Breast epithelium (tissue), 3 donors: ENCODE measurements around the gene ABHD8.

Source experiments
- POLR2A ChIP-seq: fragments of 450-650 bp; IDR thresholded peaks from one replicate; pipeline ENCODE4 v1.6.1; 2016; ENCODE audit warnings: antibody characterized with exemption, mild to moderate bottlenecking, moderate library complexity
- TF ChIP-seq, protein P1 (sequence below), 3 donors: fragments of 450-650 bp; IDR thresholded peaks; one replicate each; pipeline ENCODE4 v1.5.1; 2016 to 2017; ENCODE audit warnings: antibody characterized with exemption in 3 of 3, mild to moderate bottlenecking in 3 of 3, moderate library complexity in 3 of 3

DNA sequence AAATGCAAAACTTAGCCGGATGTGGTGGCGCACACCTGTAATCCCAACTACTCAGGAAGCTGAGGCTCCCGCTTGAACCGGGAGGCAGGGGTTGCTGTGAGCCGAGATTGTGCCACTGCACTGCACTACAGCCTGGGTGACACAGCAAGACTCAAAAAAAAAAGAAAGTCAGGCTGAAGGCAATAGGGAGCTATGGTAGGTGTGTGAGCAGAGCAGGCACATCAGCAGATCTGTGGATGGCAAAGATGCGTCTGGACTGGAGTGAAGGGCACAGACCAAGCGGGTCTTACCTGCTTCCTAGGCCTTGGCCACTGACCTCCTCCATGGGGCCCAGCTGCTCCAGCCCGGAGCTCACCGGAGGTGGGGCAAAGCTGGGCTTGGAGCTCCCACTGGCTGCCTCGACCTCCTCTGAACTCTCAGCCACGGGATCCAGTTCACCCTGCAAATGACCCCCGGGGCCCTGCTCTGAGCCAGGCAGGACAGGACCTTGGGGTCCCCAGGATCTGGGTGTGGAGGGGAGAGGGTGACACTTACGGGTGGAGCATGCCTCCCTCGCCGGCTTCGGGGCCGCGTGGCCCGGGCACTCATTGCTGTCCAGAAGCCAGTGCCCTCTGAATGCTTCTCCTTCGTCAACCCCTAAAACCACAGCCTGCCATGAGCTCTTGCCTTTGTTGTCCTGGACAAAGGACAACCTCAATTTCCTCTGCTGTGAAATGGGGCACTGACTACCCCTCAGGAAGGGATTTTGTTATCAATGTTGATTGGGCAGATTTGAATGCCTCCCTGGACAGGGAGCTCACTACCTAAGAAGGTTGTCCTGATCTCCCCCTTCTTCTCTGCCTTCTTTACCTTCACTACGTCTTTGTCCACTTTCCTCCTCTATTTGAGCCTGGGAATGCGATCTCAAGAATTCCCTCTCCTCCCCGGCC, 39.2 kb downstream of the ABHD8 start:
- TF ChIP-seq, protein P1, sequence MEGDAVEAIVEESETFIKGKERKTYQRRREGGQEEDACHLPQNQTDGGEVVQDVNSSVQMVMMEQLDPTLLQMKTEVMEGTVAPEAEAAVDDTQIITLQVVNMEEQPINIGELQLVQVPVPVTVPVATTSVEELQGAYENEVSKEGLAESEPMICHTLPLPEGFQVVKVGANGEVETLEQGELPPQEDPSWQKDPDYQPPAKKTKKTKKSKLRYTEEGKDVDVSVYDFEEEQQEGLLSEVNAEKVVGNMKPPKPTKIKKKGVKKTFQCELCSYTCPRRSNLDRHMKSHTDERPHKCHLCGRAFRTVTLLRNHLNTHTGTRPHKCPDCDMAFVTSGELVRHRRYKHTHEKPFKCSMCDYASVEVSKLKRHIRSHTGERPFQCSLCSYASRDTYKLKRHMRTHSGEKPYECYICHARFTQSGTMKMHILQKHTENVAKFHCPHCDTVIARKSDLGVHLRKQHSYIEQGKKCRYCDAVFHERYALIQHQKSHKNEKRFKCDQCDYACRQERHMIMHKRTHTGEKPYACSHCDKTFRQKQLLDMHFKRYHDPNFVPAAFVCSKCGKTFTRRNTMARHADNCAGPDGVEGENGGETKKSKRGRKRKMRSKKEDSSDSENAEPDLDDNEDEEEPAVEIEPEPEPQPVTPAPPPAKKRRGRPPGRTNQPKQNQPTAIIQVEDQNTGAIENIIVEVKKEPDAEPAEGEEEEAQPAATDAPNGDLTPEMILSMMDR (IDR thresholded peaks at IDR 0.05) = no peak
- TF ChIP-seq POLR2A = no peak
